ENCODE measurements around the gene UBC. TPM values are rescaled to one million over a fixed set of nuclear protein-coding genes. Genes with fewer than 3 reads are reported as not detected.

The UBC gene
- total and polyA plus RNA-seq, 9 of the 15 experiments (the other 6 are each of a cell fraction or from before 2014, with no cell fraction given): 533 to 1,153 (median 813) TPM

DNA sequence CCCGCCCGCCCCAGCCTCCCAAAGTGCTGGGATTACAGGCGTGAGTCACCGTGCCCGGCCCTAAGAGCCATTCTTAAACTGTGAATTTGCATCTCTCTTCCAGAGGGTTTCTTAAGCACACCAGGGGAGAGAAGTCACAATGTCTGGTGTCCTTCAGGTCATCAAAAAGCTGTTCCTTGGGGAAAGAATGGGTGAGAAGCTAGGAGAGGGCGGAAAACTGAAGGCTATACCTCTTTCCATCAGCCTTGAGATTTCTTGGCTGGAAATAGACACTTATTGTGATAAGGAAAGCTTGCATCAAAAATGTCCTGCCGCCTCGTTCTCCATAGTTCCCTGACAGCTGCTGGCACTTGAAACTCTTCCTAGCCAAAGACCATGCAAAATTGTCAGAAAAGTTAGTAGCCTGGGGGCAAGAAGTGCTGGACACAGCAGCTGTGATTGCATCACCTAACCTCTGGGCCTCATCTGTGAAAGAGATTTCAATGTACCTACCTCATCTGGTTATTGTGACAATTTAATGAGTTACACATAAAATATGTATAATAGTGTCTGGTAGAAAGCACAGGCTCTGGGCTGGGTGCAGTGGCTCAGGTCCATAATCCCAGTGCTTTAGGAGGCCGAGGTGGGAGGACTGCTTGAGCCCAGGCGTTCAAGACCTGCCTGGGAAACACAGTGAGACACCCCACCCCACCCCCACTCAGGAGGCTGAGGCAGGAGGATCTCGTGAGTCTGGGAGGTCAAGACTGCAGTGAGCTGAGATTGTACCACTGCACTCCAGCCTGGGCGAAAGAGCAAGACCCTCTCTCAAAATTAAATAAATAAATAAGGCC, 9.7 kb upstream of the UBC start (continued):
- TF ChIP-seq, protein P1, sequence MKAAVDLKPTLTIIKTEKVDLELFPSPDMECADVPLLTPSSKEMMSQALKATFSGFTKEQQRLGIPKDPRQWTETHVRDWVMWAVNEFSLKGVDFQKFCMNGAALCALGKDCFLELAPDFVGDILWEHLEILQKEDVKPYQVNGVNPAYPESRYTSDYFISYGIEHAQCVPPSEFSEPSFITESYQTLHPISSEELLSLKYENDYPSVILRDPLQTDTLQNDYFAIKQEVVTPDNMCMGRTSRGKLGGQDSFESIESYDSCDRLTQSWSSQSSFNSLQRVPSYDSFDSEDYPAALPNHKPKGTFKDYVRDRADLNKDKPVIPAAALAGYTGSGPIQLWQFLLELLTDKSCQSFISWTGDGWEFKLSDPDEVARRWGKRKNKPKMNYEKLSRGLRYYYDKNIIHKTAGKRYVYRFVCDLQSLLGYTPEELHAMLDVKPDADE (conservative IDR thresholded peaks at IDR 0.05; ENCODE audit: control insufficient read depth, low read depth, low read length): no peak
- TF ChIP-seq POU5F1 (IDR thresholded peaks at IDR 0.05; ENCODE audit: borderline replicate concordance, low read depth, low read length, partially characterized antibody) (no peak), NELFE (IDR thresholded peaks at IDR 0.05; ENCODE audit: insufficient read depth, insufficient read length) (no peak), ASH1L (IDR thresholded peaks at IDR 0.05; ENCODE audit: borderline replicate concordance, low read depth, partially characterized antibody) (no peak), HMGN3 (IDR thresholded peaks at IDR 0.05; ENCODE audit: borderline replicate concordance, extremely low read depth, insufficient read length, low read depth, low read length) (no peak), TRIM28 (IDR thresholded peaks at IDR 0.05) (peak; percentile 14; the same call in 1 of the 2 replicates), XRCC4 (IDR thresholded peaks at IDR 0.05; ENCODE audit: extremely low read depth, insufficient read depth, insufficient read length) (no peak), ZBTB17 (CRISPR knock-in tag; IDR thresholded peaks at IDR 0.05) (no peak), ZNF121 (CRISPR knock-in tag; conservative IDR thresholded peaks at IDR 0.05) (peak; percentile 44)
- TF ChIP-seq, protein P2, sequence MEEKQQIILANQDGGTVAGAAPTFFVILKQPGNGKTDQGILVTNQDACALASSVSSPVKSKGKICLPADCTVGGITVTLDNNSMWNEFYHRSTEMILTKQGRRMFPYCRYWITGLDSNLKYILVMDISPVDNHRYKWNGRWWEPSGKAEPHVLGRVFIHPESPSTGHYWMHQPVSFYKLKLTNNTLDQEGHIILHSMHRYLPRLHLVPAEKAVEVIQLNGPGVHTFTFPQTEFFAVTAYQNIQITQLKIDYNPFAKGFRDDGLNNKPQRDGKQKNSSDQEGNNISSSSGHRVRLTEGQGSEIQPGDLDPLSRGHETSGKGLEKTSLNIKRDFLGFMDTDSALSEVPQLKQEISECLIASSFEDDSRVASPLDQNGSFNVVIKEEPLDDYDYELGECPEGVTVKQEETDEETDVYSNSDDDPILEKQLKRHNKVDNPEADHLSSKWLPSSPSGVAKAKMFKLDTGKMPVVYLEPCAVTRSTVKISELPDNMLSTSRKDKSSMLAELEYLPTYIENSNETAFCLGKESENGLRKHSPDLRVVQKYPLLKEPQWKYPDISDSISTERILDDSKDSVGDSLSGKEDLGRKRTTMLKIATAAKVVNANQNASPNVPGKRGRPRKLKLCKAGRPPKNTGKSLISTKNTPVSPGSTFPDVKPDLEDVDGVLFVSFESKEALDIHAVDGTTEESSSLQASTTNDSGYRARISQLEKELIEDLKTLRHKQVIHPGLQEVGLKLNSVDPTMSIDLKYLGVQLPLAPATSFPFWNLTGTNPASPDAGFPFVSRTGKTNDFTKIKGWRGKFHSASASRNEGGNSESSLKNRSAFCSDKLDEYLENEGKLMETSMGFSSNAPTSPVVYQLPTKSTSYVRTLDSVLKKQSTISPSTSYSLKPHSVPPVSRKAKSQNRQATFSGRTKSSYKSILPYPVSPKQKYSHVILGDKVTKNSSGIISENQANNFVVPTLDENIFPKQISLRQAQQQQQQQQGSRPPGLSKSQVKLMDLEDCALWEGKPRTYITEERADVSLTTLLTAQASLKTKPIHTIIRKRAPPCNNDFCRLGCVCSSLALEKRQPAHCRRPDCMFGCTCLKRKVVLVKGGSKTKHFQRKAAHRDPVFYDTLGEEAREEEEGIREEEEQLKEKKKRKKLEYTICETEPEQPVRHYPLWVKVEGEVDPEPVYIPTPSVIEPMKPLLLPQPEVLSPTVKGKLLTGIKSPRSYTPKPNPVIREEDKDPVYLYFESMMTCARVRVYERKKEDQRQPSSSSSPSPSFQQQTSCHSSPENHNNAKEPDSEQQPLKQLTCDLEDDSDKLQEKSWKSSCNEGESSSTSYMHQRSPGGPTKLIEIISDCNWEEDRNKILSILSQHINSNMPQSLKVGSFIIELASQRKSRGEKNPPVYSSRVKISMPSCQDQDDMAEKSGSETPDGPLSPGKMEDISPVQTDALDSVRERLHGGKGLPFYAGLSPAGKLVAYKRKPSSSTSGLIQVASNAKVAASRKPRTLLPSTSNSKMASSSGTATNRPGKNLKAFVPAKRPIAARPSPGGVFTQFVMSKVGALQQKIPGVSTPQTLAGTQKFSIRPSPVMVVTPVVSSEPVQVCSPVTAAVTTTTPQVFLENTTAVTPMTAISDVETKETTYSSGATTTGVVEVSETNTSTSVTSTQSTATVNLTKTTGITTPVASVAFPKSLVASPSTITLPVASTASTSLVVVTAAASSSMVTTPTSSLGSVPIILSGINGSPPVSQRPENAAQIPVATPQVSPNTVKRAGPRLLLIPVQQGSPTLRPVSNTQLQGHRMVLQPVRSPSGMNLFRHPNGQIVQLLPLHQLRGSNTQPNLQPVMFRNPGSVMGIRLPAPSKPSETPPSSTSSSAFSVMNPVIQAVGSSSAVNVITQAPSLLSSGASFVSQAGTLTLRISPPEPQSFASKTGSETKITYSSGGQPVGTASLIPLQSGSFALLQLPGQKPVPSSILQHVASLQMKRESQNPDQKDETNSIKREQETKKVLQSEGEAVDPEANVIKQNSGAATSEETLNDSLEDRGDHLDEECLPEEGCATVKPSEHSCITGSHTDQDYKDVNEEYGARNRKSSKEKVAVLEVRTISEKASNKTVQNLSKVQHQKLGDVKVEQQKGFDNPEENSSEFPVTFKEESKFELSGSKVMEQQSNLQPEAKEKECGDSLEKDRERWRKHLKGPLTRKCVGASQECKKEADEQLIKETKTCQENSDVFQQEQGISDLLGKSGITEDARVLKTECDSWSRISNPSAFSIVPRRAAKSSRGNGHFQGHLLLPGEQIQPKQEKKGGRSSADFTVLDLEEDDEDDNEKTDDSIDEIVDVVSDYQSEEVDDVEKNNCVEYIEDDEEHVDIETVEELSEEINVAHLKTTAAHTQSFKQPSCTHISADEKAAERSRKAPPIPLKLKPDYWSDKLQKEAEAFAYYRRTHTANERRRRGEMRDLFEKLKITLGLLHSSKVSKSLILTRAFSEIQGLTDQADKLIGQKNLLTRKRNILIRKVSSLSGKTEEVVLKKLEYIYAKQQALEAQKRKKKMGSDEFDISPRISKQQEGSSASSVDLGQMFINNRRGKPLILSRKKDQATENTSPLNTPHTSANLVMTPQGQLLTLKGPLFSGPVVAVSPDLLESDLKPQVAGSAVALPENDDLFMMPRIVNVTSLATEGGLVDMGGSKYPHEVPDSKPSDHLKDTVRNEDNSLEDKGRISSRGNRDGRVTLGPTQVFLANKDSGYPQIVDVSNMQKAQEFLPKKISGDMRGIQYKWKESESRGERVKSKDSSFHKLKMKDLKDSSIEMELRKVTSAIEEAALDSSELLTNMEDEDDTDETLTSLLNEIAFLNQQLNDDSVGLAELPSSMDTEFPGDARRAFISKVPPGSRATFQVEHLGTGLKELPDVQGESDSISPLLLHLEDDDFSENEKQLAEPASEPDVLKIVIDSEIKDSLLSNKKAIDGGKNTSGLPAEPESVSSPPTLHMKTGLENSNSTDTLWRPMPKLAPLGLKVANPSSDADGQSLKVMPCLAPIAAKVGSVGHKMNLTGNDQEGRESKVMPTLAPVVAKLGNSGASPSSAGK (IDR thresholded peaks at IDR 0.05): no peak
- TF ChIP-seq, protein P3, sequence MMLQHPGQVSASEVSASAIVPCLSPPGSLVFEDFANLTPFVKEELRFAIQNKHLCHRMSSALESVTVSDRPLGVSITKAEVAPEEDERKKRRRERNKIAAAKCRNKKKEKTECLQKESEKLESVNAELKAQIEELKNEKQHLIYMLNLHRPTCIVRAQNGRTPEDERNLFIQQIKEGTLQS (IDR thresholded peaks at IDR 0.05): peak; percentile 96
- TF ChIP-seq, protein P3 (CRISPR knock-in tag; conservative IDR thresholded peaks at IDR 0.05): no peak

Data from K562 (cell line).